ENCODE results near the gene TMC8. TPM values are rescaled to one million over a fixed set of nuclear protein-coding genes. Genes with fewer than 3 reads are reported as not detected.

The TMC8 gene
- total RNA-seq, 6 donors from 2014 or later, result 10.8 to 65.0 (median 33.8) TPM

- WGBS, 2 donors, result 81 to 90% methylated on average over 14 to 17 of the region's 17 CpGs
- TF ChIP-seq POLR2AphosphoS5 (IDR thresholded peaks at IDR 0.05) (peak; percentile 69 to 80), POLR2A (IDR thresholded peaks at IDR 0.05) (peak in 1 of 4 donors; percentile 67), CTCF (IDR thresholded peaks at IDR 0.05) (no peak), EP300 (IDR thresholded peaks at IDR 0.05) (peak in 1 of 4 donors; percentile 79)
- peaks cover 39 to 65% (median 51%) of the 10 kb centered on the region in 4 donors for H3K4me1 ChIP-seq
- H3K27ac ChIP-seq, result peak overlapping the region in 3 of 4 donors; percentile 40 to 82 (median 82)
- ATAC-seq (ENCODE audit: low FRiP score in 2 of 2) (peak; percentile 45 to 48), DNase-seq (peak in 1 of 2 donors; percentile 90)
- no peaks in the 10 kb centered on the region for H3K27me3 ChIP-seq
- H3K36me3 ChIP-seq, result no peaks in the 10 kb centered on the region
- no peaks in the 10 kb centered on the region for H3K9me3 ChIP-seq
- H3K4me3 ChIP-seq, result no peak overlapping the region
Observed at GRCh38 chr17:78179372-78179771, 48.8 kb downstream of the TMC8 start.

- H3K36me3 ChIP-seq, result no peaks in the 10 kb centered on the region
- ATAC-seq (ENCODE audit: low FRiP score in 2 of 2) (no peak), DNase-seq (no peak)
- no peaks in the 10 kb centered on the region for H3K9me3 ChIP-seq
- peaks cover 34 to 64% (median 48%) of the 10 kb centered on the region in 4 donors for H3K4me1 ChIP-seq
- 51 to 58% methylated on average over 14 of the region's 14 CpGs for WGBS, 2 donors
- no peaks in the 10 kb centered on the region for H3K27me3 ChIP-seq
- peak overlapping the region in 1 of 4 donors; percentile 2 for H3K4me3 ChIP-seq
- peak overlapping the region; percentile 40 to 82 (median 70) for H3K27ac ChIP-seq
- TF ChIP-seq CTCF (IDR thresholded peaks at IDR 0.05) (no peak), POLR2AphosphoS5 (IDR thresholded peaks at IDR 0.05) (no peak), EP300 (IDR thresholded peaks at IDR 0.05) (no peak), POLR2A (IDR thresholded peaks at IDR 0.05) (no peak)
Observed at GRCh38 chr17:78180083-78180482, 49.5 kb downstream of the TMC8 start.

- no peak for DNase-seq
- no peaks in the 10 kb centered on the region for H3K27me3 ChIP-seq
- WGBS, 2 donors, result 71 to 86% methylated on average over 2 of the region's 2 CpGs
- peak overlapping the region in 1 of 4 donors; percentile 2 for H3K4me3 ChIP-seq
- H3K4me1 ChIP-seq, result peaks cover 30 to 64% (median 48%) of the 10 kb centered on the region in 4 donors
- no peaks in the 10 kb centered on the region for H3K9me3 ChIP-seq
- no peak for ATAC-seq (ENCODE audit: low FRiP score in 2 of 2)
- H3K27ac ChIP-seq, result peak overlapping the region; percentile 40 to 82 (median 70)
- no peak for TF ChIP-seq POLR2A (IDR thresholded peaks at IDR 0.05)
- H3K36me3 ChIP-seq, result no peaks in the 10 kb centered on the region
Observed at GRCh38 chr17:78180508-78180907, 49.9 kb downstream of the TMC8 start.

- no peak for ATAC-seq (ENCODE audit: low FRiP score in 2 of 2)
- 90 to 92% methylated on average over 12 to 13 of the region's 13 CpGs for WGBS, 2 donors
Observed at GRCh38 chr17:78182504-78182903, 51.9 kb downstream of the TMC8 start.

GRCh38 chr17:78183916-78184315 is 53.3 kb downstream of the TMC8 start:
- Histone ChIP-seq H3K27me3 (no peaks in the 10 kb centered on the region), H3K4me3 (no peak overlapping the region), H3K36me3 (no peaks in the 10 kb centered on the region), H3K9me3 (no peaks in the 10 kb centered on the region), H3K4me1 (peaks cover 37 to 76% (median 51%) of the 10 kb centered on the region in 4 donors), H3K27ac (peak overlapping the region in 3 of 4 donors; percentile 45 to 88 (median 73))
- TF ChIP-seq EP300 (IDR thresholded peaks at IDR 0.05), result no peak
- no peak for TF ChIP-seq POLR2A (IDR thresholded peaks at IDR 0.05)
- TF ChIP-seq POLR2AphosphoS5 (IDR thresholded peaks at IDR 0.05), result no peak
- TF ChIP-seq CTCF (IDR thresholded peaks at IDR 0.05), result no peak
- DNase-seq (no peak), ATAC-seq (ENCODE audit: low FRiP score in 2 of 2) (no peak)
- 85 to 95% methylated on average over 10 to 12 of the region's 12 CpGs for WGBS, 2 donors

More at GRCh38 chr17:78182504-78182903, 51.9 kb downstream of the TMC8 start:
- Histone ChIP-seq H3K27me3 (no peaks in the 10 kb centered on the region), H3K4me3 (no peak overlapping the region), H3K4me1 (peaks cover 28 to 65% (median 44%) of the 10 kb centered on the region in 4 donors), H3K27ac (no peak overlapping the region), H3K36me3 (no peaks in the 10 kb centered on the region), H3K9me3 (no peaks in the 10 kb centered on the region)
- no peak for DNase-seq
- TF ChIP-seq POLR2A (IDR thresholded peaks at IDR 0.05) (no peak), CTCF (IDR thresholded peaks at IDR 0.05) (no peak), POLR2AphosphoS5 (IDR thresholded peaks at IDR 0.05) (no peak), EP300 (IDR thresholded peaks at IDR 0.05) (no peak)

All from upper lobe of left lung (tissue), 6 donors.